ENCODE measurements around the gene KRT34.
"Not testable (repeated sequence)": the region's sequence is repeated elsewhere in the genome, so short reads cannot be mapped to it uniquely, and the experiment has no call there.

Gene KRT34

GRCh38 chr17:41386227-41386626, 4.1 kb upstream of the KRT34 start:
- H3K4me3 ChIP-seq (ENCODE audit: low read length), result no peak overlapping the region
- DNase-seq (ENCODE audit: low read depth), result no peak
- no peak for TF ChIP-seq CTCF (conservative IDR thresholded peaks at IDR 0.05; ENCODE audit: low read depth, low read length)

GRCh38 chr17:41383690-41384089, 1.6 kb upstream of the KRT34 start:
- no peak overlapping the region for H3K4me3 ChIP-seq (ENCODE audit: low read length)
- no peak for TF ChIP-seq CTCF (conservative IDR thresholded peaks at IDR 0.05; ENCODE audit: low read depth, low read length)

GRCh38 chr17:41382394-41382793, 288 bp upstream of the KRT34 start:
- H3K4me3 ChIP-seq (ENCODE audit: low read length), result no peak overlapping the region
- no peak for DNase-seq (ENCODE audit: low read depth)
- TF ChIP-seq CTCF (conservative IDR thresholded peaks at IDR 0.05; ENCODE audit: low read depth, low read length), result no peak

More at GRCh38 chr17:41383690-41384089, 1.6 kb upstream of the KRT34 start:
- no peak for DNase-seq (ENCODE audit: low read depth)

- DNase-seq (ENCODE audit: low read depth), result peak; percentile 27
- H3K4me3 ChIP-seq (ENCODE audit: low read length), result not testable (repeated sequence)
Observed at GRCh38 chr17:41380091-41380490, 2.0 kb downstream of the KRT34 start.

- H3K4me3 ChIP-seq (ENCODE audit: low read length), result no peak overlapping the region
- TF ChIP-seq CTCF (conservative IDR thresholded peaks at IDR 0.05; ENCODE audit: low read depth, low read length), result no peak
- DNase-seq (ENCODE audit: low read depth), result no peak
Observed at GRCh38 chr17:41377546-41377945, 4.6 kb downstream of the KRT34 start.

- H3K4me3 ChIP-seq (ENCODE audit: low read length), result no peak within 1 kb of the TSS
- TF ChIP-seq CTCF (conservative IDR thresholded peaks at IDR 0.05; ENCODE audit: low read depth, low read length), result no peak
- no peak for DNase-seq (ENCODE audit: low read depth)
Observed at GRCh38 chr17:41369713-41370112, 12.4 kb downstream of the KRT34 start, which contains the start of gene KRT33B. TSS of gene KRT33B (minus strand) at chr17:41369813. CDS start at chr17:41369750, 63 bp downstream.

- no peak for TF ChIP-seq CTCF (conservative IDR thresholded peaks at IDR 0.05; ENCODE audit: low read depth, low read length)
- no peak for DNase-seq (ENCODE audit: low read depth)
- H3K4me3 ChIP-seq (ENCODE audit: low read length), result no peak overlapping the region
Observed at GRCh38 chr17:41369023-41369422, 13.1 kb downstream of the KRT34 start.

Measured in retinal pigment epithelial cell (primary cell).